Endometrial microvascular endothelial cells (primary cell): ENCODE results near the gene WTAP. TPM values are rescaled to one million over a fixed set of nuclear protein-coding genes. Genes with fewer than 3 reads are reported as not detected.
"Not testable (repeated sequence)": the region's sequence is repeated elsewhere in the genome, so short reads cannot be mapped to it uniquely, and the experiment has no call there.

Experiments used
- in situ Hi-C: cut with HindIII; loops from 2 replicates; pipeline ENCODE4 v1.10.0; 2017; ENCODE audit warnings: low sequenced_read_pairs, low pct_unique_long_range_greater_than_20kb; ENCODE audit errors: inconsistent ontology term
- total RNA-seq: library from RNA; depleted of rRNA; stranded (reverse); fragments of >200 nt; gene quantifications from one replicate; pipeline ENCODE4 v1.2.3, GENCODE V29; 2015; ENCODE audit errors: inconsistent ontology term

The WTAP gene
- total RNA-seq, 1 donor from 2014 or later: 52.8 TPM

DNA sequence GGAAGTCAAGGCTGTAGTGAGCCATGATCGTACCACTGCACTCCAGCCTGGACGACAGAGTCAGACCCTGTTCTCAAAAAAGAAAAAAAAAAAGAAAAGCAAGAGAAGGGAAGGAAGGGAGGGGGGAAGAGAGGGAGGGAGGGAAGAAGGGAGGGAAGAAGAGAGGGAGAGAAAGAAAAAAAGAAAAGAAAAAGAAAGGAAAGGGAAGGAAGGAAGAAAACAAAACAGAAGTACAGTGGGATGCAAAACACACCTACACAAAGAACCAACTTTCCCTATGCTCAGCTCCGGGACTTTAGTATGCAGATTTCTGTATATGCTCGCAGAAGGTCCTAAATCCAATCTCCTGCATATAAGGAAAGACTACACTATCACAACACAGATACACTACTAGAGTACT is 2.5 kb upstream of the WTAP start:
- in situ Hi-C loops: no loop called here

DNA sequence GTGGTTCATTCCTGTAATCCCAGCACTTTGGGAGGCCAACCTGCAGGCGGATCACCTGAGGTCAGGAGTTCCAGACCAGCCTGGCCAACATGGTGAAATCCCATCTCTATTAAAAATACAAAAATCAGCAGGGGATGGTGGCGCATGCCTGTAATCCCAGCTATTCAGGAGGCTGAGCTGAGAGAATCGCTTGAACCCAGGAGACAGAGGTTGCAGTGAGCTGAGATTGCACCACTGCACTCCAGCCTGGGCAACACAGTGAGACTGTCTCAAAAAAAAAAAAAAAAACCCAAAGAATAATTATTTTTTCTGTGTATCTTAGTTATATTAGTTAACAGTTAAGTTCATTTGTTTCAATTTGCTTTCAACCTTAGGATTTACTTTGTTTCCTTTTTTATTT is 2.1 kb upstream of the WTAP start:
- in situ Hi-C loops: not testable (repeated sequence)

DNA sequence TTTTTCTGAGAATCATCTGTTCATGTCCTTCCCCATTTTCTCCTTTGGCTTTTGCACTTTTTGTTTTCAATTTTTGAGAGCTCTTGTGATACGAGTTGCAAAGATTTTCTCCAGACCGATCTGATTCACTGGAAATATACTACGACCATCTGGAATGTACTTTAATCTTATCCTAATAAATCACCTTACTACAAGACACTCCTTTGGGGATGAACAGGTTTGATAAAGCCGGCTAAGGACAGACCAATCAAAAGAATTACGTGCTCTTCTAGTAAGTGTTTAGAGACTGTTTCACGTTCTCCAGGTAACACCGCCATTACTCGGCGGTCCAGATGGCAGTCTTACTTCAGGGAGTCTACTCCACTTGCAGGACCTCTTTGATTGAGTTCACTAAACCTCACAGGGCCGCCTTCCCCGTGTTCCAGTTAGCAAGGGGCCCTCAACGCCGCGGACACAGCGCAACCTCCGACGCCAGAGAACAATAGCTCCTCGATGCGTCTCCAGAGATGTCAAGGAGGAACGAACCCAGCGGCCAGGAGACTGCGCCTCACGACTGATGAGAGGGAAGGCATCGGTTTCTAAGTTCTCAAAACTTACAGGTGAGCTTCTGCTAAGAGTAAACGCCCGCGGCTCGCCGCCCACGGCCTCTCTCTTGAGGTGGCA is 920 bp upstream of the WTAP start:
- in situ Hi-C loops: no loop called here

DNA sequence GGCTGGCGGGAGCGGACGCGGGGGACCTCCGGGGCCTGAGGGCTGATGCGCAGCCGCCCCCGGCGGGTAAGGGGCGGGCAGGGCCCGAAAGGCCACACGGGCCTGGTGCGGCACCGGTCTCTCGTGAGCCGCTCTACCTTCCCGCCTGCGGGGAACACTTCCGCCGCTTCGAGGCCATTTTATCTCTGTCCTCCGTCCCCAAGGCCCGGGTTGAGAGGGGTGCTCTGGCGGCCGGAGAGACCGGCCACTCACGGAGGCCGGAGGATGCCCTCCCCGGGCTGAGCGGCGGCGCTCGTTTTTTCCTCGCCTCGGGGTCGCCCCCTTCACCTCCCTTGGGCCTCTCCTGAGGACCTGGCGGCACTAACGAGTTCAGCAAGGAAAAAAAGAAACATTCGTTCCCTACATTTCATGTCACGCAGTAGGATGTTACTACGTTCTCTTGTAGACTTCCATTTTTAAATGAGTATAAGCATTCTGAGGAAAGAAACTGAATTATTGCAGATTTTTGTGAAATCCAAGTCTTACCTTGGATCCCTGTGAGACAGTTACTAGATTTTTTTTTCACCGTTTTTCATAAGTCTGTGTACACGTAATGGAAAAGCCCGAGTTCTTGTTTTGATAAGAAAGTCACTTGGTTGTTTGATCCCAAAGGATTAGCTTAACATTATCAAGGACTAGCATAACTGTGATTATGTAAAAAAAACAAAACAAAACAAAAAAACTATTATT is 575 bp downstream of the WTAP start:
- in situ Hi-C loops: no loop called here

DNA sequence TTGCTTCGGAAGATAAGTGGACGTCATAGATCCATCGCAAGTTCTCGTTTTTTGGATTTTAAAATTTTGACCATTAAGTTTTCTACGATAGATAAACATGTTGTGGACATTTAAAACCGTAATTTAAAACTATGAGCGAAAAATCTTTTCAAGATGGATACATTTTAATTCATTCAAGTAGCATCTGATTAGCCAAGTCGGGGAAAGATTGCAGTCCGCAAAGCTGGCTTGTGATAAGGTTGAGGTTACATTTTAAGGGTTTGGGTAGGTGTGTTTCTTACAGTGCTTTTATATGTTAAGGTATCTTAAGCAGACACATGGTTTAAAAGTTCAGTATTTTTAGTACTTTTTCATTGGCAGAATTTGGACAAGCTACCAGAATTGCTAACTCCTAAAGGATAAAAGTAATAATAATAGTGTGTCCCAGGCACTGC is 1.2 kb downstream of the WTAP start:
- in situ Hi-C loops: no loop called here

DNA sequence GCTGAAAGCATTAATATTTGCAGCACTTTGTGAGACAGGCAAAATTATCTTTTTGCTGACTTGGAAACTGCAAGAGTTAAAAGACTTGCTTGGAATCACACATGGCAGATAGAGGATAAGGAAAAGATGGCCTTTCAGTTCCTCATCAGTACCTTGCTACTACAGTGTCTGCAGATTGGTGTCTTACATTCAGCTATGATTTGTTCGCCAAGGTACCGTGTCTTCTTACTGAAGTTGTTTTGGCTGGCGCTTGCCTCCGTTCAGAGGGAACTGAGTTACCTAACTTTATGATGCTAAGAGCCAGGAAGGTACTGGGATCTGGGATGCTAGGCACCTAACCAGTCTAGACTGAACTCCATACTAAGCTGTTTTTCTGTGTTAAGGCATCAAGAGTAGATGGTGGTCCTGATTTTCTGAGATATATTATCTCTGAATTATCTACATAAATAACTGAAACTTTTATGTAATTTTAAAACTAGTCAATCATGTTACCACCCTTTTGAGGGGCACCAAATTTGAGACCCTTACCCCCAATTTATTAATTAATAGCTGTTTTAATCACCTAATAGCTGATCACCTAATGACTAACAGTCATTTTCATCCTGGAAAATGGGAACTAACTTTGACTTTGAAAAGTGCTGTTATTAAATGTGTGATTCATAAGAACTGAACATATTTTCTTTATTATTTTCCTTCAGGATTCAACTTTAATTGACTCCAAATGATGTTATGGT is 2.5 kb downstream of the WTAP start:
- in situ Hi-C loops: no loop called here

DNA sequence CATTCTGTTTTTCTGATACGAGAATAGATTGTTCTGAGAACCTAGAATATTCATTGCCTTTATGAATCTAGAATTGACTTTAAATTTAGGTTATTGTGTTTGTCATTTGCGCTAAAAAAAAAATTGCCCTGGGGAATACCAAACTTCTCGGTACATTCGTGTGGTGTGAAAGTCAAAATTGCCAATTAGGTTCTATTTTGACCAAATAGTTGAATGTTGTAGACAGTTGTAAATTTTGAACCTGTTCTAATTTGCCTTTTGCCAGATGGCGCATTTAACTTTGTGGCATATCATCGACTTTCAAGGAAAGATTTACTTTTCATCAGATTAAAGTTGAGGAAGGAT is 3.0 kb downstream of the WTAP start:
- in situ Hi-C loops: no loop called here

DNA sequence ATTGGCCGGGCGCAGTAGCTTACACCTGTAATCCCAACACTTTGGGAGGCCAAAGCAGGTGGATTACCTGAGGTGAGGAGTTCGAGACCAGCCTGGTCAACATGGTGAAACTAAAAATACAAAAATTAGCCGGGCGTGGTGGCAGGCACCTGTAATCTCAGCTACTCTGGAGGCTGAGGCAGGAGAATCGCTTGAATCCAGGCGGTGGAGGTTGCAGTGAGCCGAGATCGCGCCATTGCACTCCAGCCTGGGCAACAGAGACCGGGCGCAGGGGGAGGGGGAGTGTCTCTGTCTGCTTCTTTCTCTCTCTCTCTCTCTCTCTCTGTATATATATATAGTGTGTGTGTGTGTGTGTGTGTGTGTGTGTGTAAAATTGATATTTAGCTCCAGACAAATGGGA is 5.2 kb downstream of the WTAP start:
- in situ Hi-C loops: not testable (repeated sequence)

DNA sequence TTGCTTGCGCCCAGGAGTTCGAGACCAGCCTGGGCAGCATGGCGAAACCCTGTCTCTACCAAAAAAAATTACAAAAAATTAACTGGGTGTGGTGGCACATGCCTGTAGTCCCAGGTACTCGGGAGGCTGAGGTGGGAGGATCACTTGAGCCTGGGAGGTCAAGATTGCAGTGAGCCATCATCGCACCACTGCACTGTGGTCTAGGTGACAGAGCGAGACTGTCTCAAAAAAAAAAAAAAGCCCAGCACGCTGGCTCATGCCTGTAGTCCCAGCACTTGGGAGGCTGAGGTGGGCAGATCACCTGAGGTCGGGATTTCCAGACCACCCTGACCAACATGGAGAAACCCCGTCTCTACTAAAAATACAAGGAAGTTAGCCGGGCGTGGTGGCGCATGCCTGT is 6.1 kb downstream of the WTAP start:
- in situ Hi-C loops: not testable (repeated sequence)

DNA sequence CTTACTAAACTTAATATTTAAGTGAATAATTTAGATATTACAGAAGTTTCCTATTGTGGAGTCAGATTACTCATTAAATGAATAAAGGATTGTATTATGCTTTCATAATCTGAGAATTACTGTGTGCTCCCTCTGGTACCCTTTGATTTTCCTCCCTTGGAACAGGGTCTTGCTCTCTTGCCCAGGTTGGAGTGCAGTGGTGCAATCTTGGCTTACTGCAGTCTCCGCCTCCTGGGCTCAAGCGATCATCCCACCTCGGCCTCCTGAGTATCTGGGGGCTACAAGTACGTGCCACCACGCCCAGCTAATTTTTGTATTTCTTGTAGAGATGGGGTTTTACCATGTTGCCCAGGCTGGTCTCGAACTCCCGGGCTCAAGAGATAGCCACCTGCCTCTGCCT is 9.6 kb downstream of the WTAP start:
- in situ Hi-C loops: no loop called here

DNA sequence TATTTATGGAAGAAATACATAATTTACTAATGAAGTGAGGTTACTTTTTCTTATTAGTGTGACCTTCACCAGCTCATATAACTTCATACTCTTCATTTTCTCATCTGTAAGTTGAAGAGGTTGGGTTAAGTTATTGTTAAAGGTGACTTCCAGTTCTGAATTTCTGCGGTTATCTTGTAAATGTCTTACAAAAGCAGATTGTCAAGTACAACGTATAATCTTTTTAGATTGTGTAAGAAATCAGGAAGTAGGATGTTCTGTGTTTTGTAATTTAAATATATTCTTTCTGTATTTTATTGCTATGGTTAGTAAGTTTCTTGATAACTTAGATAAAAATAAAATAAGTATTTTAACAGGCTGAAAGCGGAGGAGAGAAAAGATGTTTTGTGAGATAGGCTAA is 12.0 kb downstream of the WTAP start:
- in situ Hi-C loops: no loop called here

DNA sequence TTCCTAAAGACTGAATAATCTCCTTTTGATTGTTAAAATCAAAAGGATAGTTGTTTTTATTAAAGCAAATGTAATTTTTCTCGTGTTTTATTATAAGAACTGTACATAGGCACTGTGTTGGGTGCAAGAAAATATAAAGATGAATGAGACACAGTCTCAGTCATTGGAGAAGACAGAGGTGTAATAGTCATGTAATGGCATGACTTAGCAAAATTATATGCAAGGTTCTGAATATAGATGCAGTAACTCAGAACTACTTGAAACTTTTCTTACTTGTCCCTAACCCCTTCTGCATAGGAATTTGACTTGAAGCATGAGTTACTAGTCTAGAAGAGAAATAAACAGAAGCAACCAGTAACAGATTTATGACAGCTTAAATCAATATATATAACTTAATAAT is 14.9 kb downstream of the WTAP start:
- in situ Hi-C loops: no loop called here

DNA sequence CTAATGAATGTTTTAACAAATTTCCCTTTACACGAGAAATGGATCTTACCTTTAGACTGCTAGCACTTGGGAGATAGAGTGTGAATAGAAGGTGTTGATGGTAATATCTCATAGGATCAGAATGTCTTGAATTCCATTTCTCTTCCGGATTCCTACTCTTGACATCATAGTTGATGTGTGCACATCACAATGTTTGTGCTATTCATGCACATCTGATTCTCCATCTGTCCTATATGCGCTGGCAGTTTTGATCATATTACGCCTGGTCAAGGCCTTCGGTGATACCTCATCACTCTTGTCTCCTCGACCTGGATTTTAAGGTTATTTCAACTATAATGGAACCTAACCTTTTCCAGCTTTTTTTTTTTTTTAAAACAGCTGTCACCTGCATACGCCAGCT is 17.8 kb downstream of the WTAP start:
- in situ Hi-C loops: no loop called here

DNA sequence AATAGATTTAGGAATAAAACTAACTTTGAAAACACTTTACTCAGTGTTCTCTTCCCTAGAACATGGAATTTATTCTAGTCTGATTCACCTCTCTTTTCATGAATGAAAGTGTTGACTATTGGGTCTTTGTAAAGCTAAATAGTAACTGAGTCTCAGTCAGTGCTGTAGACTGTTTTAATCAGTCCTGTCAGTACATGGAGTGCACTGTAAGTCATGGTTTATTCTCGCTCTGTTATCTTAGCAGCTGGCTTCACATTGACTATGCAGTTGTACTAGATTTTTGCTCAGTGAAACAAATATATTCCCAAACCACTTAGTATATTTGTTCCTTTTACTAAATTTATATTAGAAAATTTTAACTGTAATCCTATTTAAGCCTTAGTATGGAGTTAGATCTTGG is 19.5 kb downstream of the WTAP start:
- in situ Hi-C loops: no loop called here

DNA sequence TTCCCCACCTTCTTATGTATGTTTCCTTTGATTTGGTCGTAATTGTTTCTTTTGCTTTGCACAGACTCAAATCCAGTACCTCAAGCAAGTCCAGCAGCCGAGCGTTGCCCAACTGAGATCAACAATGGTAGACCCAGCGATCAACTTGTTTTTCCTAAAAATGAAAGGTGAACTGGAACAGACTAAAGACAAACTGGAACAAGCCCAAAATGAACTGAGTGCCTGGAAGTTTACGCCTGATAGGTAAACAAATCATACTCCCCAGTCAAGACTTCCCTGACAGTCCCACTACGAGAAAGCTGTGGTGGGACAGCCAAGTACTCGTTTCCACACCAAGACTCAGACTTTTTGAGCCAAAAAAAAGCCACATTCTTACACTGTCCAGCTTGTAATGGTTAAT is 20.8 kb downstream of the WTAP start:
- in situ Hi-C loops: not testable (repeated sequence)

DNA sequence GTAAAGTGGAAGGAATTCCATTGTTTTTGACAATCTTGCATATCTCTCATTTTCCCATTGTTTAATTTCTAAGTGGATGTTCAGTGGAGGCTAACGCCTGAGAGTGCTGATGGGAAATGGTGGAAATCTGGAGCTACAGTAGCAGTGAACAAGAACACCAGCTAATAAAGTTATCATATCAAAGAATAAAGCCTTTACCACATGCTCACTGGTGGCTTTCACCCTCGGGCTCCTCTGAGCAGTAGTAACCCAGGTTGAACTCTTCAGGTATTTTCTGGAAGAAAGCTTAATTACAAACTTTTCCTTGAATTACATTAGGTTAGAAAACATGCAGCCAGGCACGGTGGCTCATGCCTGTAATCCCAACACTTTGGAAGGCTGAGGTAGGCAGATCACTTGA is 24.1 kb downstream of the WTAP start:
- in situ Hi-C loops: loop anchor here (25.0 kb wide), 1 partner anchor 236 kb away; no protein-coding TSS in a partner anchor

DNA sequence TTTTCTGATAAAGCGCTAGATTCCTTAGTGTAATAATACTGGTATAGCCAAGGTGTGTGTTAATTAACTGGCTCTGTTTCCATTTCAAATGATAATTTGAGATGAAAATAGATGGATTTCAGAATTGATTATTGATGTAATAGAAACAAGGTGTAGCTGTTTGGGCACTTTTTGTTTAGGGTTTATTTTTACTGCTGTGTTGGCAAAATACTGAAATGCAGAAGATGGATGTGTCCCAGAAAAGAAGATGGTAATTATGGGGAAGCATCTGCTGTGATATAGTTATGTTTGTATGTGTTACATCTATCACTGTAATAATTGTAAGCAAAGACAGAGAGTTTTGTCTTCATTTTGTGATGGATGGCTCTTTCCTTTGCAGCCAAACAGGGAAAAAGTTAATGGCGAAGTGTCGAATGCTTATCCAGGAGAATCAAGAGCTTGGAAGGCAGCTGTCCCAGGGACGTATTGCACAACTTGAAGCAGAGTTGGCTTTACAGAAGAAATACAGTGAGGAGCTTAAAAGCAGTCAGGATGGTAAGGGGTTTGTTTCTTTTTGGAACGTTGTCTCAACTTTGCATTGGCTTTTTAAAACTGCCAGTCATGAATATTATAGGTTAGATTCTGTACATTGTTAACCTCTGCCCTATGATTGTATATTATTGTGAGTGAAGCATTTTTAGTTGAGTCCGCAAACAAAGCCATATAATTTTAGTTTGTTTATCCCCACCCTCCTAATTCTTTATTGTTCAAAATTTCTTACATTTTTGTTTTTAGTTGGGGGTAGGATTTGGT is 26.0 kb downstream of the WTAP start:
- in situ Hi-C loops: loop anchor here (25.0 kb wide), 1 partner anchor 234 kb away; no protein-coding TSS in a partner anchor

DNA sequence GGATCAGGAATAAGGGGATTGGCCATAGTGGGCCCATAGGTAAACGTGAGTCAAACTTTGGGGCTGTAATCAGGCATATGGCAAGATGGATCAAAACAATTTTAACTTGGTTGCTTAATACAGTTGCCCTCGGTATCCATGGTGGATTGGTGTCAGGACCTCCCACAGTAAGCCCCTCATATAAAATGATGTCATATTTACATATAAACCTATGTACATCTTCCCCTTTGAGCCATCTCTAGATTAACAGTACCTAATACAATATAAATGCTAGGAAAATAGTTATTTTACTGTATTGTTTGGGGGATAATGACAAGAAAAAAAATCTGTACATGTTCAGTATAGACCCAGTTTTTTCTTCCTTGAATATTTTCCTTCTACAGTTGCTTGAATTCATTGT is 27.1 kb downstream of the WTAP start:
- in situ Hi-C loops: loop anchor here (25.0 kb wide), 1 partner anchor 233 kb away; no protein-coding TSS in a partner anchor
